SK-N-SH treated with all-trans-retinoic acid at 6 μM for 48 hours (cell line): Measurements from ENCODE around the gene NIP7.

Experiments
- ATAC-seq: fragments of 200-7000 bp; cut with Tn5 transposase; 3 replicates; pipeline ENCODE4 v1.9.1; 2020; ENCODE audit warnings: mild to moderate bottlenecking, moderate library complexity
- ARNTL ChIP-seq: fragments of 450-650 bp; formaldehyde crosslinking; IDR thresholded peaks from 2 replicates; pipeline ENCODE4 v1.5.0; 2020; ENCODE audit warnings: low read depth, mild to moderate bottlenecking, moderate library complexity, borderline replicate concordance
- BACH2 ChIP-seq: fragments of 250-450 bp; sonication (Bioruptor Pico); IDR thresholded peaks from 2 replicates; pipeline ENCODE4 v1.9.0; 2021; ENCODE audit warnings: mild to moderate bottlenecking, borderline replicate concordance
- CSDC2 ChIP-seq: fragments of 250-450 bp; sonication (Bioruptor Pico); IDR thresholded peaks from 2 replicates; pipeline ENCODE4 v1.5.0; 2020; ENCODE audit warnings: mild to moderate bottlenecking, moderate library complexity
- CSRNP3 ChIP-seq: fragments of 250-450 bp; sonication (Bioruptor Pico); IDR thresholded peaks from 2 replicates; pipeline ENCODE4 v1.5.1; 2021; ENCODE audit warnings: mild to moderate bottlenecking, moderate library complexity
- ESRRG ChIP-seq: fragments of 250-450 bp; sonication (Bioruptor Pico); IDR thresholded peaks from 2 replicates; pipeline ENCODE4 v1.6.1; 2021; ENCODE audit warnings: mild to moderate bottlenecking
- GLIS3 ChIP-seq: fragments of 250-450 bp; sonication (Bioruptor Pico); IDR thresholded peaks from 2 replicates; pipeline ENCODE4 v1.5.0; 2020; ENCODE audit warnings: mild to moderate bottlenecking, moderate library complexity
- ISL1 ChIP-seq: fragments of 250-450 bp; sonication (Bioruptor Pico); IDR thresholded peaks from 2 replicates; pipeline ENCODE4 v2.1.2; 2022; ENCODE audit warnings: mild to moderate bottlenecking, moderate library complexity
- OSR1 ChIP-seq: fragments of 250-450 bp; sonication (Bioruptor Pico); IDR thresholded peaks from 2 replicates; pipeline ENCODE4 v1.8.0; 2022; ENCODE audit warnings: moderate library complexity, mild to moderate bottlenecking, inconsistent platforms
- PPARA ChIP-seq: fragments of 250-450 bp; sonication (Bioruptor Pico); IDR thresholded peaks from 2 replicates; pipeline ENCODE4 v1.5.0; 2020; ENCODE audit warnings: mild to moderate bottlenecking, borderline replicate concordance
- RARB ChIP-seq: fragments of 250-450 bp; sonication (Bioruptor Pico); IDR thresholded peaks from 2 replicates; pipeline ENCODE4 v1.8.0; 2021; ENCODE audit warnings: mild to moderate bottlenecking, moderate library complexity
- SNAI2 ChIP-seq: fragments of 250-450 bp; sonication (Bioruptor Pico); IDR thresholded peaks from 2 replicates; pipeline ENCODE4 v1.5.0; 2020; ENCODE audit warnings: mild to moderate bottlenecking, moderate library complexity
- TCF4 ChIP-seq: fragments of 250-450 bp; sonication (Bioruptor Pico); IDR thresholded peaks from 2 replicates; pipeline ENCODE4 v1.8.0; 2021; ENCODE audit warnings: mild to moderate bottlenecking, moderate library complexity, borderline replicate concordance
- TOX ChIP-seq: fragments of 250-450 bp; sonication (Bioruptor Pico); IDR thresholded peaks from 2 replicates; pipeline ENCODE4 v1.8.0; 2021; ENCODE audit warnings: mild to moderate bottlenecking, moderate library complexity, borderline replicate concordance
- TSHZ2 ChIP-seq: fragments of 250-450 bp; sonication (Bioruptor Pico); IDR thresholded peaks from 2 replicates; pipeline ENCODE4 v1.5.0; 2020; ENCODE audit warnings: mild to moderate bottlenecking, moderate library complexity
- ZC3H10 ChIP-seq: fragments of 250-450 bp; sonication (Bioruptor Pico); IDR thresholded peaks from 2 replicates; pipeline ENCODE4 v1.5.1; 2021; ENCODE audit warnings: mild to moderate bottlenecking, moderate library complexity
- ZFP3 ChIP-seq: fragments of 250-450 bp; sonication (Bioruptor Pico); IDR thresholded peaks from 2 replicates; pipeline ENCODE4 v1.5.0; 2020; ENCODE audit warnings: mild to moderate bottlenecking, moderate library complexity
- ZFP30 ChIP-seq: fragments of 450-650 bp; formaldehyde crosslinking; IDR thresholded peaks from 2 replicates; pipeline ENCODE4 v1.5.0; 2022; ENCODE audit warnings: mild to moderate bottlenecking, moderate library complexity
- ZNF565 ChIP-seq: fragments of 450-650 bp; formaldehyde crosslinking; conservative IDR thresholded peaks from 2 replicates; pipeline ENCODE4 v1.5.0; 2020; ENCODE audit warnings: low read depth, mild to moderate bottlenecking, moderate library complexity
- ZNF70 ChIP-seq: fragments of 450-650 bp; formaldehyde crosslinking; IDR thresholded peaks from 2 replicates; pipeline ENCODE4 v1.5.0; 2020; ENCODE audit warnings: mild to moderate bottlenecking, moderate library complexity
- TF ChIP-seq, protein P1 (sequence below): fragments of 250-450 bp; sonication (Bioruptor Pico); IDR thresholded peaks from 2 replicates; pipeline ENCODE4 v1.5.1; 2020; ENCODE audit warnings: low read depth, mild to moderate bottlenecking, moderate library complexity
- TF ChIP-seq, protein P2 (sequence below): fragments of 250-450 bp; sonication (Bioruptor Pico); IDR thresholded peaks from 2 replicates; pipeline ENCODE4 v1.8.0; 2021; ENCODE audit warnings: low read depth, mild to moderate bottlenecking, moderate library complexity, borderline replicate concordance

The NIP7 gene

GRCh38 chr16:69346683-69347082 lies 7.1 kb downstream of the NIP7 start:
- no peak; the same call in 2 of the 3 replicates for ATAC-seq
- TF ChIP-seq ESRRG (CRISPR knock-in tag) (no peak), CSRNP3 (CRISPR knock-in tag) (no peak), RARB (CRISPR knock-in tag) (no peak), ZNF70 (CRISPR knock-in tag) (no peak), OSR1 (CRISPR knock-in tag) (no peak), TOX (no peak), BACH2 (no peak), TCF4 (CRISPR knock-in tag) (no peak), ZFP30 (no peak), ZNF565 (CRISPR knock-in tag) (no peak), ZC3H10 (CRISPR knock-in tag) (no peak), PPARA (CRISPR knock-in tag) (no peak), ARNTL (CRISPR knock-in tag) (no peak), CSDC2 (CRISPR knock-in tag) (no peak)
- TF ChIP-seq, protein P1, sequence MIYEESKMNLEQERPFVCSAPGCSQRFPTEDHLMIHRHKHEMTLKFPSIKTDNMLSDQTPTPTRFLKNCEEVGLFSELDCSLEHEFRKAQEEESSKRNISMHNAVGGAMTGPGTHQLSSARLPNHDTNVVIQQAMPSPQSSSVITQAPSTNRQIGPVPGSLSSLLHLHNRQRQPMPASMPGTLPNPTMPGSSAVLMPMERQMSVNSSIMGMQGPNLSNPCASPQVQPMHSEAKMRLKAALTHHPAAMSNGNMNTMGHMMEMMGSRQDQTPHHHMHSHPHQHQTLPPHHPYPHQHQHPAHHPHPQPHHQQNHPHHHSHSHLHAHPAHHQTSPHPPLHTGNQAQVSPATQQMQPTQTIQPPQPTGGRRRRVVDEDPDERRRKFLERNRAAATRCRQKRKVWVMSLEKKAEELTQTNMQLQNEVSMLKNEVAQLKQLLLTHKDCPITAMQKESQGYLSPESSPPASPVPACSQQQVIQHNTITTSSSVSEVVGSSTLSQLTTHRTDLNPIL (CRISPR knock-in tag): no peak
- TF ChIP-seq, protein P2, sequence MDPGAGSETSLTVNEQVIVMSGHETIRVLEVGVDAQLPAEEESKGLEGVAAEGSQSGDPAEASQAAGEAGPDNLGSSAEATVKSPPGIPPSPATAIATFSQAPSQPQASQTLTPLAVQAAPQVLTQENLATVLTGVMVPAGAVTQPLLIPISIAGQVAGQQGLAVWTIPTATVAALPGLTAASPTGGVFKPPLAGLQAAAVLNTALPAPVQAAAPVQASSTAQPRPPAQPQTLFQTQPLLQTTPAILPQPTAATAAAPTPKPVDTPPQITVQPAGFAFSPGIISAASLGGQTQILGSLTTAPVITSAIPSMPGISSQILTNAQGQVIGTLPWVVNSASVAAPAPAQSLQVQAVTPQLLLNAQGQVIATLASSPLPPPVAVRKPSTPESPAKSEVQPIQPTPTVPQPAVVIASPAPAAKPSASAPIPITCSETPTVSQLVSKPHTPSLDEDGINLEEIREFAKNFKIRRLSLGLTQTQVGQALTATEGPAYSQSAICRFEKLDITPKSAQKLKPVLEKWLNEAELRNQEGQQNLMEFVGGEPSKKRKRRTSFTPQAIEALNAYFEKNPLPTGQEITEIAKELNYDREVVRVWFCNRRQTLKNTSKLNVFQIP: no peak

DNA sequence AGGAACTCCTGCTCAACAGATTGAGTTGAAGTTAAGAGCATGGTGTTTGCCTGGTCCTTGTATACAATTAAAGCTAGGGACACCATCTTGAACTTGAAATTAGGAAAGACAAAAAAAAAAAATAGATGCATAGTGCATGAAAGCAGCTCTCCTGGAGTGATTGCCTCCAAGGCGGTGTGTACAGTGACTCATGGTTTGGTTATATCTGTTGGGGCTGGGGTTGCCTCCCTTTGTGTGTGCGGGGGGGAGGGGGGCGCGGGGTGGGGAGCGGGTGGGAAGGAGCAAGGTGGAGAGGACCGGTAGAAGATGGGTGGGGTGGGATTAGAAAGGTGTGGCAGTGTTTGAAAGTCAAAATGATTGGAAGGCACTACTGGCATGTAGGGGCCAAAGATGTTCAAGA lies 8.7 kb downstream of the NIP7 start:
- ATAC-seq: no peak
- no peak for TF ChIP-seq OSR1 (CRISPR knock-in tag)
- no peak for TF ChIP-seq ZNF70 (CRISPR knock-in tag)
- TF ChIP-seq, protein P1 (CRISPR knock-in tag): no peak
- no peak for TF ChIP-seq ZC3H10 (CRISPR knock-in tag)
- no peak for TF ChIP-seq CSDC2 (CRISPR knock-in tag)
- no peak for TF ChIP-seq ZNF565 (CRISPR knock-in tag)
- no peak for TF ChIP-seq BACH2
- TF ChIP-seq TSHZ2 (CRISPR knock-in tag): no peak
- TF ChIP-seq ESRRG (CRISPR knock-in tag): no peak
- TF ChIP-seq, protein P2: no peak
- TF ChIP-seq GLIS3 (CRISPR knock-in tag): no peak
- no peak for TF ChIP-seq ISL1

DNA sequence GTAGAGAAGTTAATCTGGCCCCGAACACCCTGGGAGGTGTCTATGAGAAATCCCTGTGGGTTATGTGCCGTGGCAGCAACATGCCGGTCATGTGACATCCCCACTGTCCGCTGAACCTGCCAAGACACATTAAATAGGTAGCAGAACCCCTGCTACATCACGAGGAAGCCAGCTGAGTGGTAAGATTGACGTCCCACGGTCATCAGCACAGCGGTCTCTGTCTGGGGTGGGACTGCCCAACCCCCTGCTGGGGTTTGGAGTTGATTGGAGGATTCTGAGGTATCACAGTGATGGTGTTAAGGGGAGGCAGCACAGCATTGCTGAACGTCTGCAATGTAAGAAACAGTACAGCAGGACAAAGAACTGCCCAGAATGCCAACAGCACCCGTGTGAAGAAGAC lies 10.0 kb downstream of the NIP7 start:
- no peak for ATAC-seq
- TF ChIP-seq, protein P2: no peak
- TF ChIP-seq ZNF565 (CRISPR knock-in tag) (no peak), SNAI2 (CRISPR knock-in tag) (no peak), ZFP3 (CRISPR knock-in tag) (no peak), ZNF70 (CRISPR knock-in tag) (no peak), RARB (CRISPR knock-in tag) (no peak), ZFP30 (no peak), BACH2 (no peak), ARNTL (CRISPR knock-in tag) (no peak)
- TF ChIP-seq, protein P1 (CRISPR knock-in tag): no peak
